ENCODE results near the gene CYTH4.

Gene CYTH4

GRCh38 chr22:37284805-37285355, 2.6 kb downstream of the CYTH4 start:
- H3K4me3 ChIP-seq (ENCODE audit: control insufficient read depth, low read depth, low read length), result no peak overlapping the region
- no peak for DNase-seq (ENCODE audit: low read depth)
- TF ChIP-seq CTCF (conservative IDR thresholded peaks at IDR 0.05; ENCODE audit: control insufficient read depth, insufficient read depth, low read depth, low read length), result no peak

- TF ChIP-seq CTCF (conservative IDR thresholded peaks at IDR 0.05; ENCODE audit: control insufficient read depth, insufficient read depth, low read depth, low read length), result no peak
- DNase-seq (ENCODE audit: low read depth), result no peak
- no peak overlapping the region for H3K4me3 ChIP-seq (ENCODE audit: control insufficient read depth, low read depth, low read length)
These were observed 3.6 kb downstream of the CYTH4 start for GRCh38 chr22:37285937-37286336.

- H3K4me3 ChIP-seq (ENCODE audit: control insufficient read depth, low read depth, low read length), result no peak overlapping the region
- no peak for TF ChIP-seq CTCF (conservative IDR thresholded peaks at IDR 0.05; ENCODE audit: control insufficient read depth, insufficient read depth, low read depth, low read length)
- no peak for DNase-seq (ENCODE audit: low read depth)
These were observed 5.2 kb downstream of the CYTH4 start for GRCh38 chr22:37287550-37287951.

GRCh38 chr22:37288521-37288920, 6.2 kb downstream of the CYTH4 start:
- H3K4me3 ChIP-seq (ENCODE audit: control insufficient read depth, low read depth, low read length), result no peak overlapping the region
- no peak for DNase-seq (ENCODE audit: low read depth)
- no peak for TF ChIP-seq CTCF (conservative IDR thresholded peaks at IDR 0.05; ENCODE audit: control insufficient read depth, insufficient read depth, low read depth, low read length)

GRCh38 chr22:37289156-37289735, 6.9 kb downstream of the CYTH4 start:
- no peak for TF ChIP-seq CTCF (conservative IDR thresholded peaks at IDR 0.05; ENCODE audit: control insufficient read depth, insufficient read depth, low read depth, low read length)
- DNase-seq (ENCODE audit: low read depth), result no peak
- H3K4me3 ChIP-seq (ENCODE audit: control insufficient read depth, low read depth, low read length), result no peak overlapping the region

GRCh38 chr22:37290737-37291136, 8.4 kb downstream of the CYTH4 start:
- DNase-seq (ENCODE audit: low read depth), result peak; percentile 78
- H3K4me3 ChIP-seq (ENCODE audit: control insufficient read depth, low read depth, low read length), result no peak overlapping the region
- TF ChIP-seq CTCF (conservative IDR thresholded peaks at IDR 0.05; ENCODE audit: control insufficient read depth, insufficient read depth, low read depth, low read length), result no peak

Data from fibroblast of mammary gland (primary cell).